ENCODE measurements around the gene SAMD14. TPM values are rescaled to one million over a fixed set of nuclear protein-coding genes. Genes with fewer than 3 reads are reported as not detected.

Gene SAMD14
- total RNA-seq, 1 donor from 2014 or later: 2.5 TPM

- intact Hi-C loops (cut with DNase I): loop anchor here (10.0 kb wide), 1 partner anchor 56 kb away; the partner anchor contains the start of gene PDK2
- DNase-seq (ENCODE audit: low spot score): peak; percentile 94
- peak; percentile 85 for ATAC-seq
These were observed 21.3 kb upstream of the SAMD14 start for GRCh38 chr17:50151041-50151936.

- ATAC-seq (no peak), DNase-seq (ENCODE audit: low spot score) (no peak)
- intact Hi-C loops (cut with DNase I): loop anchor here (10.0 kb wide), 1 partner anchor 56 kb away; the partner anchor contains the start of gene PDK2
These were observed 20.5 kb upstream of the SAMD14 start, which contains the start of gene PPP1R9B for GRCh38 chr17:50150354-50151040. TSS of gene PPP1R9B (minus strand) at chr17:50150677. CDS start at chr17:50150513, 164 bp downstream.

GRCh38 chr17:50149417-50150353, 19.7 kb upstream of the SAMD14 start:
- DNase-seq (ENCODE audit: low spot score): no peak
- intact Hi-C loops (cut with DNase I): loop anchor here (10.0 kb wide), 1 partner anchor 55 kb away; the partner anchor contains the start of gene PDK2
- ATAC-seq: no peak

GRCh38 chr17:50149091-50149416, 19.1 kb upstream of the SAMD14 start:
- intact Hi-C loops (cut with DNase I): no loop called here
- DNase-seq (ENCODE audit: low spot score) (no peak), ATAC-seq (no peak)

- peak; percentile 11 for ATAC-seq
- DNase-seq (ENCODE audit: low spot score): no peak
- intact Hi-C loops (cut with DNase I): no loop called here
These were observed 18.5 kb upstream of the SAMD14 start for GRCh38 chr17:50148226-50149090.

- DNase-seq (ENCODE audit: low spot score) (no peak), ATAC-seq (peak; percentile 8)
- intact Hi-C loops (cut with DNase I): no loop called here
These were observed 17.9 kb upstream of the SAMD14 start for GRCh38 chr17:50147841-50148225.

- intact Hi-C loops (cut with DNase I): no loop called here
- DNase-seq (ENCODE audit: low spot score) (no peak), ATAC-seq (peak; percentile 16)
These were observed 17.1 kb upstream of the SAMD14 start for GRCh38 chr17:50146927-50147665.

- DNase-seq (ENCODE audit: low spot score) (no peak), ATAC-seq (no peak)
- intact Hi-C loops (cut with DNase I): no loop called here
These were observed 16.4 kb upstream of the SAMD14 start for GRCh38 chr17:50146230-50146926.

- DNase-seq (ENCODE audit: low spot score): no peak
- intact Hi-C loops (cut with DNase I): no loop called here
- ATAC-seq: no peak
These were observed 15.7 kb upstream of the SAMD14 start for GRCh38 chr17:50145532-50146229.

GRCh38 chr17:50144845-50145531, 15.0 kb upstream of the SAMD14 start:
- ATAC-seq: peak; percentile 5
- DNase-seq (ENCODE audit: low spot score): no peak
- intact Hi-C loops (cut with DNase I): no loop called here

- ATAC-seq: no peak
- intact Hi-C loops (cut with DNase I): no loop called here
These were observed 14.4 kb upstream of the SAMD14 start for GRCh38 chr17:50144355-50144754.

GRCh38 chr17:50143461-50144176, 13.7 kb upstream of the SAMD14 start:
- intact Hi-C loops (cut with DNase I): no loop called here
- no peak for DNase-seq (ENCODE audit: low spot score)
- no peak for ATAC-seq

More at GRCh38 chr17:50144355-50144754, 14.4 kb upstream of the SAMD14 start:
- DNase-seq (ENCODE audit: low spot score): no peak

- DNase-seq (ENCODE audit: low spot score) (no peak), ATAC-seq (no peak)
- intact Hi-C loops (cut with DNase I): no loop called here
These were observed 11.8 kb upstream of the SAMD14 start for GRCh38 chr17:50141745-50142110.

- DNase-seq (ENCODE audit: low spot score) (no peak), ATAC-seq (no peak)
- intact Hi-C loops (cut with DNase I): no loop called here
These were observed 11.2 kb upstream of the SAMD14 start for GRCh38 chr17:50141026-50141744.
